ENCODE data around the gene SLC43A3.
"Not testable (repeated sequence)": the region's sequence is repeated elsewhere in the genome, so short reads cannot be mapped to it uniquely, and the experiment has no call there.

The SLC43A3 gene

GRCh38 chr11:57403802-57404147, 23.1 kb downstream of the SLC43A3 start:
- Histone ChIP-seq H3K79me2 (ENCODE audit: control insufficient read depth, low read length) (no peaks in the 10 kb centered on the region), H3K27me3 (ENCODE audit: control insufficient read depth, low read length) (no peaks in the 10 kb centered on the region), H3K27ac (ENCODE audit: low read depth, low read length) (no peak overlapping the region), H3K4me2 (ENCODE audit: low read length) (no peak overlapping the region), H3K4me1 (ENCODE audit: control insufficient read depth, low read length) (peaks cover 8% of the 10 kb centered on the region; the same call in 1 of the 2 replicates), H3K36me3 (ENCODE audit: control insufficient read depth, low read length) (peaks cover 38% of the 10 kb centered on the region), H3K9me2 (replicated peaks; ENCODE audit: control insufficient read depth, low read length) (no peaks in the 10 kb centered on the region), H3K9me3 (ENCODE audit: control insufficient read depth, insufficient read depth, low read length) (no peaks in the 10 kb centered on the region), H3K4me3 (ENCODE audit: low read length) (no peak overlapping the region), H4K20me1 (ENCODE audit: control insufficient read depth, insufficient read depth, low read depth, low read length) (peaks cover 15% of the 10 kb centered on the region; the same call in 1 of the 2 replicates), H3F3A (ENCODE audit: control insufficient read depth, insufficient read depth) (peaks cover 40% of the 10 kb centered on the region)
- TF ChIP-seq CTCF (IDR thresholded peaks at IDR 0.05; ENCODE audit: low read depth, low read length, poor library complexity, severe bottlenecking) (no peak), EZH2phosphoT487 (IDR thresholded peaks at IDR 0.05; ENCODE audit: borderline replicate concordance, low read length) (no peak)

- H4K20me1 ChIP-seq (ENCODE audit: control insufficient read depth, insufficient read depth, low read depth, low read length), result peaks cover 15% of the 10 kb centered on the region; the same call in 1 of the 2 replicates
- H3K36me3 ChIP-seq (ENCODE audit: control insufficient read depth, low read length), result peaks cover 33% of the 10 kb centered on the region
- not testable (repeated sequence) for H3K9me2 ChIP-seq (replicated peaks; ENCODE audit: control insufficient read depth, low read length); H3K9me3 ChIP-seq (ENCODE audit: control insufficient read depth, insufficient read depth, low read length); H3K27ac ChIP-seq (ENCODE audit: low read depth, low read length); H3K4me3 ChIP-seq (ENCODE audit: low read length); H3K27me3 ChIP-seq (ENCODE audit: control insufficient read depth, low read length); H3K4me1 ChIP-seq (ENCODE audit: control insufficient read depth, low read length); H3K4me2 ChIP-seq (ENCODE audit: low read length); H3K79me2 ChIP-seq (ENCODE audit: control insufficient read depth, low read length)
- peaks cover 37% of the 10 kb centered on the region for H3F3A ChIP-seq (ENCODE audit: control insufficient read depth, insufficient read depth)
These were observed 23.7 kb downstream of the SLC43A3 start for GRCh38 chr11:57403003-57403801.

- Histone ChIP-seq H3F3A (ENCODE audit: control insufficient read depth, insufficient read depth) (peaks cover 29% of the 10 kb centered on the region), H3K4me1 (ENCODE audit: control insufficient read depth, low read length) (peaks cover 8% of the 10 kb centered on the region; the same call in 1 of the 2 replicates), H3K27me3 (ENCODE audit: control insufficient read depth, low read length) (no peaks in the 10 kb centered on the region), H3K36me3 (ENCODE audit: control insufficient read depth, low read length) (peaks cover 25% of the 10 kb centered on the region), H4K20me1 (ENCODE audit: control insufficient read depth, insufficient read depth, low read depth, low read length) (peaks cover 7% of the 10 kb centered on the region; the same call in 1 of the 2 replicates), H3K9me2 (replicated peaks; ENCODE audit: control insufficient read depth, low read length) (no peaks in the 10 kb centered on the region), H3K27ac (ENCODE audit: low read depth, low read length) (no peak overlapping the region), H3K4me3 (ENCODE audit: low read length) (no peak overlapping the region), H3K4me2 (ENCODE audit: low read length) (no peak overlapping the region), H3K9me3 (ENCODE audit: control insufficient read depth, insufficient read depth, low read length) (no peaks in the 10 kb centered on the region), H3K79me2 (ENCODE audit: control insufficient read depth, low read length) (no peaks in the 10 kb centered on the region)
- TF ChIP-seq EZH2phosphoT487 (IDR thresholded peaks at IDR 0.05; ENCODE audit: borderline replicate concordance, low read length) (no peak), CTCF (IDR thresholded peaks at IDR 0.05; ENCODE audit: low read depth, low read length, poor library complexity, severe bottlenecking) (no peak)
These were observed 24.5 kb downstream of the SLC43A3 start for GRCh38 chr11:57402188-57403002.

Measured in DOHH2 (cell line).